Spleen (tissue), 7 donors: ENCODE results near the gene DPYSL4.

ENCODE experiments used
- CTCF ChIP-seq, 11 experiments: fragments of 200-600 bp in 7 of 11; fragments of 450-650 bp in 4 of 11; sonication (generic) in 4 of 11; IDR thresholded peaks in 8 of 11; conservative IDR thresholded peaks in 3 of 11; 1 replicate in 7 of 11; 2 replicates in 4 of 11; pipeline versions ENCODE4 v1.4.0 to v1.8.0; 2016 to 2021; ENCODE audit warnings: antibody characterized with exemption in 11 of 11, inconsistent platforms in 4 of 11, mild to moderate bottlenecking in 1 of 11
- POLR2AphosphoS5 ChIP-seq, 3 donors: sonication (generic); formaldehyde crosslinking; IDR thresholded peaks; one replicate each; pipeline ENCODE4 v1.5.1; 2017; ENCODE audit warnings: antibody characterized with exemption in 3 of 3
- donor health status: DM: no; HTN: no; CAD: no; lungs with moderate emphysema.
- donor health status: DM: no; HTN: no; CAD: no.
- donor health status: DM: no; HTN: no; CAD: no.

DNA sequence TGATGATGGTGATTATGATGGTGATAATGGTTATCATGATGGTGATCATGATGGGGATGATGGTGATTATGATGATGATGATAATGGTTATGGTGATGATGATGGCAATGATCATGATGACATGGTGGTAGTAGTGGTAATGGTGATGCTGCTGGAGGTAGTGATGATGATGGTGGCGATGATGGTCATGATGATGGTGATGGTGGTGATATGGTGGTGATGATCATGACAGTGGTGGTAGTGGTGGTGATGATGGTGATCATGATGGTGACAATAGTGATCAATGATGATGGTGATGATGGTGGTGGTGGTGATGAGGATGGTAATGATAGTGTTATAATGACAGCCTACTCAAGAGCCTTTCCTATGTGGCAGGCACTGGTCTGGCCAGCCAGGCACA is 31.8 kb upstream of the DPYSL4 start:
- TF ChIP-seq CTCF (IDR thresholded peaks at IDR 0.05 in 8 of 11, conservative IDR thresholded peaks at IDR 0.05 in 3 of 11) (no peak), POLR2AphosphoS5 (IDR thresholded peaks at IDR 0.05) (no peak)
